Stimulated activated CD8-positive, alpha-beta memory T cell treated with anti-CD3 and anti-CD28 coated beads, Interleukin-7, amount 100 ng/mL, for 24 hours (primary cell): ENCODE data around the gene COL6A3.
"Not testable (repeated sequence)": the region's sequence is repeated elsewhere in the genome, so short reads cannot be mapped to it uniquely, and the experiment has no call there.

Experiments
- DNase-seq: peaks from one replicate; pipeline ENCODE4 v3.0.0-alpha.2; 2020; ENCODE audit warnings: low read depth

The COL6A3 gene

GRCh38 chr2:237315829-237316225 lies 98.1 kb downstream of the COL6A3 start:
- DNase-seq = no peak

GRCh38 chr2:237315170-237315828 lies 98.7 kb downstream of the COL6A3 start:
- DNase-seq = no peak

- no peak for DNase-seq
Measured at GRCh38 chr2:237314681-237315080, 99.3 kb downstream of the COL6A3 start.

- DNase-seq = no peak
Measured at GRCh38 chr2:237314198-237314597, 99.8 kb downstream of the COL6A3 start.

GRCh38 chr2:237312021-237312755 lies 101.8 kb downstream of the COL6A3 start:
- DNase-seq = no peak

- no peak for DNase-seq
Measured at GRCh38 chr2:237310515-237311114, 103.3 kb downstream of the COL6A3 start.

- DNase-seq = no peak
Measured at GRCh38 chr2:237309416-237309815, 104.5 kb downstream of the COL6A3 start.

GRCh38 chr2:237309011-237309410 lies 105.0 kb downstream of the COL6A3 start:
- DNase-seq = no peak

- DNase-seq = no peak
Measured at GRCh38 chr2:237307474-237307873, 106.5 kb downstream of the COL6A3 start.

- DNase-seq = no peak
Measured at GRCh38 chr2:237306787-237307170, 107.2 kb downstream of the COL6A3 start.

- no peak for DNase-seq
Measured at GRCh38 chr2:237306083-237306786, 107.7 kb downstream of the COL6A3 start.

GRCh38 chr2:237305579-237305978 lies 108.4 kb downstream of the COL6A3 start:
- DNase-seq = no peak

GRCh38 chr2:237304763-237305514 lies 109.0 kb downstream of the COL6A3 start:
- no peak for DNase-seq

- not testable (repeated sequence) for DNase-seq
Measured at GRCh38 chr2:237303244-237303643, 110.7 kb downstream of the COL6A3 start.

GRCh38 chr2:237301595-237301994 lies 112.4 kb downstream of the COL6A3 start:
- DNase-seq = no peak

GRCh38 chr2:237300739-237301138 lies 113.2 kb downstream of the COL6A3 start:
- no peak for DNase-seq

- no peak for DNase-seq
Measured at GRCh38 chr2:237299906-237300305, 114.1 kb downstream of the COL6A3 start.

- DNase-seq = no peak
Measured at GRCh38 chr2:237298151-237299118, 115.5 kb downstream of the COL6A3 start.

- no peak for DNase-seq
Measured at GRCh38 chr2:237297421-237298150, 116.4 kb downstream of the COL6A3 start.

- DNase-seq = no peak
Measured at GRCh38 chr2:237296756-237297155, 117.2 kb downstream of the COL6A3 start.
